Stimulated activated CD4-positive, alpha-beta T cell treated with anti-CD3 and anti-CD28 coated beads, Interleukin-1b, Interleukin-23, amount 100 ng/mL, for 4 hours (primary cell): ENCODE results near the gene STAT3.
A peak's percentile ranks its signal among the peaks of the same experiment; 100 is the strongest.
"Not testable (repeated sequence)": the region's sequence is repeated elsewhere in the genome, so short reads cannot be mapped to it uniquely, and the experiment has no call there.

ENCODE experiments used
- DNase-seq, 2 donors: peaks; one replicate each; pipeline ENCODE4 v3.0.0-alpha.2; 2020; ENCODE audit warnings: low read depth in 2 of 2

The STAT3 gene

GRCh38 chr17:42281571-42282096 lies 106.6 kb downstream of the STAT3 start:
- DNase-seq, result no peak

GRCh38 chr17:42279776-42280630 lies 108.2 kb downstream of the STAT3 start:
- no peak for DNase-seq

GRCh38 chr17:42277342-42277712 lies 110.9 kb downstream of the STAT3 start:
- no peak for DNase-seq

- DNase-seq, result peak in 1 of 2 donors; percentile 26
Observed at GRCh38 chr17:42276609-42277341, 111.5 kb downstream of the STAT3 start.

GRCh38 chr17:42276359-42276608 lies 112.0 kb downstream of the STAT3 start, which contains the start of gene STAT5B:
Gene STAT5B, minus strand, starts transcription at chr17:42276391. Its CDS starts 44,264 bp downstream, at chr17:42232127.
- peak; percentile 47 to 65 for DNase-seq

- peak; percentile 50 to 51 for DNase-seq
Observed at GRCh38 chr17:42275527-42276358, 112.5 kb downstream of the STAT3 start.

GRCh38 chr17:42274812-42275526 lies 113.3 kb downstream of the STAT3 start:
- no peak for DNase-seq

GRCh38 chr17:42274253-42274542 lies 114.0 kb downstream of the STAT3 start:
- no peak for DNase-seq

GRCh38 chr17:42273474-42274252 lies 114.6 kb downstream of the STAT3 start:
- no peak for DNase-seq

GRCh38 chr17:42272162-42272907 lies 115.9 kb downstream of the STAT3 start:
- DNase-seq, result no peak

- DNase-seq, result no peak
Observed at GRCh38 chr17:42271779-42272035, 116.5 kb downstream of the STAT3 start.

- DNase-seq, result no peak
Observed at GRCh38 chr17:42271006-42271778, 117.0 kb downstream of the STAT3 start.

GRCh38 chr17:42270596-42270995 lies 117.6 kb downstream of the STAT3 start:
- DNase-seq, result no peak

GRCh38 chr17:42270170-42270535 lies 118.1 kb downstream of the STAT3 start:
- DNase-seq, result no peak

GRCh38 chr17:42268236-42268635 lies 120.0 kb downstream of the STAT3 start:
- no peak for DNase-seq

GRCh38 chr17:42266918-42267766 lies 121.1 kb downstream of the STAT3 start:
- DNase-seq, result peak in 1 of 2 donors; percentile 36

- DNase-seq, result no peak
Observed at GRCh38 chr17:42266462-42266861, 121.8 kb downstream of the STAT3 start.

GRCh38 chr17:42264366-42264765 lies 123.9 kb downstream of the STAT3 start:
- DNase-seq, result not testable (repeated sequence)
